ENCODE measurements around the gene NSF. TPM values are rescaled to one million over a fixed set of nuclear protein-coding genes. Genes with fewer than 3 reads are reported as not detected.
"Not testable (repeated sequence)": the region's sequence is repeated elsewhere in the genome, so short reads cannot be mapped to it uniquely, and the experiment has no call there.

NSF gene
- total and polyA plus RNA-seq, 2 donors: 23.2 to 37.8 TPM

GRCh38 chr17:46763416-46763815, 172.9 kb downstream of the NSF start:
- 89% methylated on average over 3 of the region's 3 CpGs for WGBS
- no peak for DNase-seq (ENCODE audit: extremely low spot score)
- Histone ChIP-seq H3K36me3 (ENCODE audit: insufficient read depth) (no peaks in the 10 kb centered on the region), H3K4me3 (ENCODE audit: low read depth, low read length) (no peak overlapping the region), H3K27ac (ENCODE audit: low read depth) (no peak overlapping the region), H3K4me1 (ENCODE audit: insufficient read depth) (no peaks in the 10 kb centered on the region)

- Histone ChIP-seq H3K4me3 (ENCODE audit: low read depth, low read length) (no peak overlapping the region), H3K27ac (ENCODE audit: low read depth) (no peak overlapping the region), H3K4me1 (ENCODE audit: insufficient read depth) (no peaks in the 10 kb centered on the region), H3K36me3 (ENCODE audit: insufficient read depth) (no peaks in the 10 kb centered on the region)
- DNase-seq (ENCODE audit: extremely low spot score): no peak
- 85% methylated on average over 12 of the region's 12 CpGs for WGBS
Observed at GRCh38 chr17:46764000-46764708, 173.7 kb downstream of the NSF start.

DNA sequence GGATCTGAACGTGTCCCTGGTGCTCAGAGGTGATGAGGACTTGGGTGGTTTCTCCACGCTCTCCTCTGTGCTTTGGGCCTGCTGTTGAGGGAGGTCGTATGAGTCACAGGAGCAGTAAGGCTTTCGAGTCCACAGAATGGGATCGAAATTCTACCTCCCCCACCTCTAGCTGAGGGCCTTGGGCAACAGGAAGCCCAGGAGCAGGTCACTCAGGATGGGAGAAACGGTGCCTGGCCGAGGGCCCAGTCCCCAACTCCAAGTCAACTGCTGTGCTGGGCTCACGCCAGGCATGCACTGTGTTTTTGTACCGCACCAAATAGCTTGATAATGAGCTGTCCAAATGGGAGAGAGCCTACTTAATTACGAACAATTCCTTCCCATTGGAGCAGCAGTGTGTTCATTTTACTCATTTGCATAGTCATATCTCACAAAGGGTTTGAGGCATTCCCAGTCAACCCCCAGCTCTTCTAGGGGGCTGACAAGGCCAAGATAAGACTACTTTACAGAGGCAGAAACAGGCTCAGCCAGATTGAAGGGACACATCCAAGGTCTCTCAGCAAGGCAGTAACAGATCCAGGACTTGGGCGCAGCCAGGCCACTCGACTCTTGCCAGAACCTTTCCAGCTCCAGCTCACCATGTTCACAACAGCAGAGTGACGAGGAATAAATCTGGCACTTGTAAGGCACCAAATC, 174.4 kb downstream of the NSF start:
- no peaks in the 10 kb centered on the region for H3K36me3 ChIP-seq (ENCODE audit: insufficient read depth)
- no peaks in the 10 kb centered on the region for H3K4me1 ChIP-seq (ENCODE audit: insufficient read depth)
- WGBS: 72% methylated on average over 13 of the region's 13 CpGs
- no peak overlapping the region for H3K27ac ChIP-seq (ENCODE audit: low read depth)
- no peak overlapping the region for H3K4me3 ChIP-seq (ENCODE audit: low read depth, low read length)
- DNase-seq (ENCODE audit: extremely low spot score): no peak

GRCh38 chr17:46765453-46765852, 175.0 kb downstream of the NSF start:
- Histone ChIP-seq H3K36me3 (ENCODE audit: insufficient read depth) (no peaks in the 10 kb centered on the region), H3K27ac (ENCODE audit: low read depth) (no peak overlapping the region), H3K4me1 (ENCODE audit: insufficient read depth) (no peaks in the 10 kb centered on the region), H3K4me3 (ENCODE audit: low read depth, low read length) (no peak overlapping the region)
- WGBS: 91% methylated on average over 12 of the region's 12 CpGs
- DNase-seq (ENCODE audit: extremely low spot score): no peak

GRCh38 chr17:46766493-46767491, 176.3 kb downstream of the NSF start:
- H3K36me3 ChIP-seq (ENCODE audit: insufficient read depth): no peaks in the 10 kb centered on the region
- 89% methylated on average over 21 of the region's 21 CpGs for WGBS
- no peak for DNase-seq (ENCODE audit: extremely low spot score)
- no peak overlapping the region for H3K27ac ChIP-seq (ENCODE audit: low read depth)
- no peak overlapping the region for H3K4me3 ChIP-seq (ENCODE audit: low read depth, low read length)
- H3K4me1 ChIP-seq (ENCODE audit: insufficient read depth): no peaks in the 10 kb centered on the region

GRCh38 chr17:46768540-46768870, 178.0 kb downstream of the NSF start:
- H3K4me1 ChIP-seq (ENCODE audit: insufficient read depth): no peaks in the 10 kb centered on the region
- H3K36me3 ChIP-seq (ENCODE audit: insufficient read depth): no peaks in the 10 kb centered on the region
- no peak overlapping the region for H3K4me3 ChIP-seq (ENCODE audit: low read depth, low read length)
- 93% methylated on average over 15 of the region's 15 CpGs for WGBS
- no peak for DNase-seq (ENCODE audit: extremely low spot score)
- H3K27ac ChIP-seq (ENCODE audit: low read depth): no peak overlapping the region

- 95% methylated on average over 14 of the region's 14 CpGs for WGBS
- H3K4me3 ChIP-seq (ENCODE audit: low read depth, low read length); H3K4me1 ChIP-seq (ENCODE audit: insufficient read depth); DNase-seq (ENCODE audit: extremely low spot score); H3K27ac ChIP-seq (ENCODE audit: low read depth); H3K36me3 ChIP-seq (ENCODE audit: insufficient read depth): not testable (repeated sequence)
Observed at GRCh38 chr17:46768896-46769295, 178.4 kb downstream of the NSF start.

GRCh38 chr17:46769531-46770438, 179.3 kb downstream of the NSF start:
- no peaks in the 10 kb centered on the region for H3K4me1 ChIP-seq (ENCODE audit: insufficient read depth)
- 20% methylated on average over 56 of the region's 56 CpGs for WGBS
- H3K27ac ChIP-seq (ENCODE audit: low read depth): no peak overlapping the region
- no peak for DNase-seq (ENCODE audit: extremely low spot score)
- peak overlapping the region; percentile 6 for H3K4me3 ChIP-seq (ENCODE audit: low read depth, low read length)
- no peaks in the 10 kb centered on the region for H3K36me3 ChIP-seq (ENCODE audit: insufficient read depth)

DNA sequence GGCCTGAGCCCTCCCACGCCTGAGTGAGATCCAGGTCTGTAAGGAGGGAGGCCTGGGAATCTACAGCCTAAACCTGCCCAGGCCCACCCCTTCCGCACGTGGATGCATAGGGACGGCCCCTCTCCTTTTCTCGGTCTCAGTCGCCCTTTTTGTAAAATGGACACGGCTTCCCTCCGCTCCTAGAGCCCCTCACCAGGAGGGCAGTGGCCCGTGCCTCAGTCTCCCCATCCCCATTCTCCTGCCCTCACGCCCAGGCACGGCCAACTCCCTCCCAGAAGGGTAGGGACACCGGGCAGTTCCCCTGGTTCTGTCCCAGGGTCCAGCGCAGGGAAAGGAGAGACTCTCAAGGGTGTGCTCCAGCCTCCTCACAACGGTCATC, 180.0 kb downstream of the NSF start:
- Histone ChIP-seq H3K36me3 (ENCODE audit: insufficient read depth) (no peaks in the 10 kb centered on the region), H3K27ac (ENCODE audit: low read depth) (no peak overlapping the region), H3K4me1 (ENCODE audit: insufficient read depth) (no peaks in the 10 kb centered on the region), H3K4me3 (ENCODE audit: low read depth, low read length) (no peak overlapping the region)
- WGBS: 68% methylated on average over 14 of the region's 14 CpGs
- no peak for DNase-seq (ENCODE audit: extremely low spot score)

- DNase-seq (ENCODE audit: extremely low spot score): no peak
- peak overlapping the region; percentile 57 for H3K4me3 ChIP-seq (ENCODE audit: low read depth, low read length)
- WGBS: 5% methylated on average over 73 of the region's 73 CpGs
- H3K36me3 ChIP-seq (ENCODE audit: insufficient read depth): no peaks in the 10 kb centered on the region
- no peaks in the 10 kb centered on the region for H3K4me1 ChIP-seq (ENCODE audit: insufficient read depth)
- no peak overlapping the region for H3K27ac ChIP-seq (ENCODE audit: low read depth)
Observed at GRCh38 chr17:46770818-46771560, 180.5 kb downstream of the NSF start.

- Histone ChIP-seq H3K4me3 (ENCODE audit: low read depth, low read length) (peak overlapping the region; percentile 57), H3K27ac (ENCODE audit: low read depth) (no peak overlapping the region), H3K4me1 (ENCODE audit: insufficient read depth) (no peaks in the 10 kb centered on the region), H3K36me3 (ENCODE audit: insufficient read depth) (no peaks in the 10 kb centered on the region)
- 2% methylated on average over 135 of the region's 135 CpGs for WGBS
- DNase-seq (ENCODE audit: extremely low spot score): no peak
Observed at GRCh38 chr17:46771561-46772474, 181.3 kb downstream of the NSF start.

Measured in urinary bladder (tissue), 4 donors.